Sigmoid colon (tissue), 7 donors: ENCODE results near the gene MTR. TPM values are rescaled to one million over a fixed set of nuclear protein-coding genes. Genes with fewer than 3 reads are reported as not detected.
"Not testable (repeated sequence)": the region's sequence is repeated elsewhere in the genome, so short reads cannot be mapped to it uniquely, and the experiment has no call there.

Experiments
- DNase-seq: peaks from one replicate; pipeline ENCODE4 v3.0.0-alpha.2; 2019
- H3K27ac ChIP-seq, 4 donors: fragments of 200-600 bp; sonication (generic); one replicate each; pipeline ENCODE4 v1.5.1; 2016 to 2019; ENCODE audit warnings: mild to moderate bottlenecking in 1 of 4
- H3K27me3 ChIP-seq, 3 donors: fragments of 200-600 bp; sonication (generic); one replicate each; pipeline ENCODE4 v1.5.1; 2019; ENCODE audit warnings: mild to moderate bottlenecking in 1 of 3
- H3K36me3 ChIP-seq, 4 donors: fragments of 200-600 bp; sonication (generic); one replicate each; pipeline ENCODE4 v1.5.1; 2016 to 2019
- H3K4me1 ChIP-seq, 4 donors: fragments of 200-600 bp; sonication (generic); one replicate each; pipeline ENCODE4 v1.5.1; 2017 to 2019
- H3K4me3 ChIP-seq, 4 donors: fragments of 200-600 bp; sonication (generic); one replicate each; pipeline ENCODE4 v1.5.1; 2017 to 2019; ENCODE audit warnings: mild to moderate bottlenecking in 2 of 4, moderate library complexity in 1 of 4
- H3K9me3 ChIP-seq, 4 donors: fragments of 200-600 bp in 3 of 4; sonication (generic) in 3 of 4; one replicate each; pipeline versions ENCODE4 v1.5.1 to v1.6.1; 2013 to 2019
- CTCF ChIP-seq, 4 experiments: fragments of 450-650 bp in 3 of 4; fragments of 200-600 bp in 1 of 4; IDR thresholded peaks; one replicate each; pipeline ENCODE4 v1.5.1; 2016 to 2019; ENCODE audit warnings: antibody characterized with exemption in 4 of 4, mild to moderate bottlenecking in 3 of 4, moderate library complexity in 2 of 4
- EP300 ChIP-seq, 4 donors: sonication (generic); formaldehyde crosslinking; IDR thresholded peaks; one replicate each; pipeline ENCODE4 v1.6.1; 2017; ENCODE audit warnings: antibody characterized with exemption in 4 of 4
- POLR2A ChIP-seq, 2 donors: fragments of 450-650 bp; IDR thresholded peaks; one replicate each; pipeline ENCODE4 v1.6.1; 2016; ENCODE audit warnings: antibody characterized with exemption in 2 of 2, mild to moderate bottlenecking in 2 of 2, moderate library complexity in 2 of 2
- POLR2AphosphoS5 ChIP-seq, 4 donors: sonication (generic); formaldehyde crosslinking; IDR thresholded peaks; one replicate each; pipeline ENCODE4 v1.6.1; 2017; ENCODE audit warnings: antibody characterized with exemption in 4 of 4
- WGBS, 2 donors: extraction: QIAGEN DNeasy Blood & Tissue Kit; methylation state at CpG; one replicate each; pipeline ENCODE4 v1.1.7; 2013; 5-methylcytosine and 5-hydroxymethylcytosine counted together
- intact Hi-C: fragments of 100-400 bp; cut with DNase I; formaldehyde crosslinking; loops from one replicate; pipeline ENCODE4 v1.15.1; 2023
- polyA plus RNA-seq, 3 donors: library from polyadenylated mRNA; stranded (reverse); fragments of 200-250 nt; gene quantifications; one replicate each; pipeline ENCODE4 v1.2.3, GENCODE V29; 2013
- total RNA-seq, 4 donors: library from RNA; depleted of rRNA; stranded (reverse); fragments of >200 nt; gene quantifications; one replicate each; pipeline ENCODE4 v1.1.0, GENCODE V29; 2016
- donor health status: healthy with polysubstance abuse.
- donor health status: Bipolar disorder and iron deficiency.
- donor health status: healthy.

MTR gene
- total and polyA plus RNA-seq, 7 donors = 1.2 to 38.4 (median 28.2) TPM

- peak overlapping the region in 1 of 4 donors; percentile 33 for H3K27ac ChIP-seq
- H3K9me3 ChIP-seq = no peaks in the 10 kb centered on the region
- peaks cover 0 to 68% (median 15%) of the 10 kb centered on the region in 4 donors for H3K36me3 ChIP-seq
- TF ChIP-seq POLR2A (IDR thresholded peaks at IDR 0.05) = no peak
- no peak for TF ChIP-seq CTCF (IDR thresholded peaks at IDR 0.05)
- no peak for TF ChIP-seq POLR2AphosphoS5 (IDR thresholded peaks at IDR 0.05)
- no peak for TF ChIP-seq EP300 (IDR thresholded peaks at IDR 0.05)
- H3K4me3 ChIP-seq = no peak overlapping the region
- no peaks in the 10 kb centered on the region for H3K27me3 ChIP-seq
- H3K4me1 ChIP-seq = peaks cover 0 to 51% (median 43%) of the 10 kb centered on the region in 4 donors
- no peak for DNase-seq
- intact Hi-C loops = loop anchor here (10.0 kb wide), 1 partner anchor 118 kb away; no protein-coding TSS in a partner anchor
- 96% methylated on average over 2 of the region's 2 CpGs for WGBS, 2 donors
Observed at GRCh38 chr1:236896716-236897115, 101.6 kb downstream of the MTR start.

GRCh38 chr1:236904892-236905741, 110.0 kb downstream of the MTR start:
- Histone ChIP-seq H3K9me3 (no peaks in the 10 kb centered on the region), H3K36me3 (peaks cover 0 to 14% (median 0%) of the 10 kb centered on the region in 4 donors), H3K27me3 (no peaks in the 10 kb centered on the region), H3K4me3 (no peak overlapping the region), H3K27ac (no peak overlapping the region), H3K4me1 (peaks cover 0 to 19% (median 9%) of the 10 kb centered on the region in 4 donors)
- WGBS, 2 donors = 88 to 90% methylated on average over 5 of the region's 5 CpGs
- intact Hi-C loops = no loop called here
- no peak for TF ChIP-seq EP300 (IDR thresholded peaks at IDR 0.05)
- peak in 2 of 4 donors; percentile 26 to 53 for TF ChIP-seq POLR2AphosphoS5 (IDR thresholded peaks at IDR 0.05)
- DNase-seq = no peak

GRCh38 chr1:236907205-236907604, 112.1 kb downstream of the MTR start:
- H3K9me3 ChIP-seq = no peaks in the 10 kb centered on the region
- H3K36me3 ChIP-seq = peaks cover 0 to 2% (median 0%) of the 10 kb centered on the region in 4 donors
- DNase-seq = no peak
- TF ChIP-seq EP300 (IDR thresholded peaks at IDR 0.05) = no peak
- no peak for TF ChIP-seq POLR2A (IDR thresholded peaks at IDR 0.05)
- TF ChIP-seq CTCF (IDR thresholded peaks at IDR 0.05) = no peak
- no peak for TF ChIP-seq POLR2AphosphoS5 (IDR thresholded peaks at IDR 0.05)
- H3K27me3 ChIP-seq = no peaks in the 10 kb centered on the region
- intact Hi-C loops = no loop called here
- H3K27ac ChIP-seq = no peak overlapping the region
- WGBS, 2 donors = 58 to 60% methylated on average over 7 of the region's 7 CpGs
- peaks cover 0 to 19% (median 9%) of the 10 kb centered on the region in 4 donors for H3K4me1 ChIP-seq
- H3K4me3 ChIP-seq = no peak overlapping the region

GRCh38 chr1:236908669-236909068, 113.6 kb downstream of the MTR start:
- Histone ChIP-seq H3K4me3 (no peak overlapping the region), H3K9me3 (no peaks in the 10 kb centered on the region), H3K27me3 (no peaks in the 10 kb centered on the region), H3K4me1 (peaks cover 0 to 19% (median 9%) of the 10 kb centered on the region in 4 donors), H3K36me3 (no peaks in the 10 kb centered on the region), H3K27ac (no peak overlapping the region)
- no peak for DNase-seq
- WGBS, 2 donors = 93 to 96% methylated on average over 2 of the region's 2 CpGs
- intact Hi-C loops = no loop called here
- TF ChIP-seq POLR2A (IDR thresholded peaks at IDR 0.05) (no peak), POLR2AphosphoS5 (IDR thresholded peaks at IDR 0.05) (no peak), CTCF (IDR thresholded peaks at IDR 0.05) (no peak), EP300 (IDR thresholded peaks at IDR 0.05) (no peak)

- H3K4me1 ChIP-seq = peaks cover 0 to 14% (median 9%) of the 10 kb centered on the region in 4 donors
- H3K27me3 ChIP-seq, H3K4me3 ChIP-seq, DNase-seq, H3K9me3 ChIP-seq, H3K27ac ChIP-seq, intact Hi-C loops, H3K36me3 ChIP-seq: not testable (repeated sequence)
- WGBS, 2 donors = 95 to 96% methylated on average over 7 of the region's 7 CpGs
Observed at GRCh38 chr1:236911047-236911446, 116.0 kb downstream of the MTR start.
